HG03039 (cell line): ENCODE data around the gene KCNH2.
"Not testable (repeated sequence)": the region's sequence is repeated elsewhere in the genome, so short reads cannot be mapped to it uniquely, and the experiment has no call there.

Source experiments
- ATAC-seq: cut with Tn5 transposase; IDR thresholded peaks from one replicate; pipeline ENCODE4 v1.9.1; 2021; ENCODE audit warnings: mild to moderate bottlenecking, moderate library complexity; ENCODE audit not compliant: unreplicated experiment

Gene KCNH2

DNA sequence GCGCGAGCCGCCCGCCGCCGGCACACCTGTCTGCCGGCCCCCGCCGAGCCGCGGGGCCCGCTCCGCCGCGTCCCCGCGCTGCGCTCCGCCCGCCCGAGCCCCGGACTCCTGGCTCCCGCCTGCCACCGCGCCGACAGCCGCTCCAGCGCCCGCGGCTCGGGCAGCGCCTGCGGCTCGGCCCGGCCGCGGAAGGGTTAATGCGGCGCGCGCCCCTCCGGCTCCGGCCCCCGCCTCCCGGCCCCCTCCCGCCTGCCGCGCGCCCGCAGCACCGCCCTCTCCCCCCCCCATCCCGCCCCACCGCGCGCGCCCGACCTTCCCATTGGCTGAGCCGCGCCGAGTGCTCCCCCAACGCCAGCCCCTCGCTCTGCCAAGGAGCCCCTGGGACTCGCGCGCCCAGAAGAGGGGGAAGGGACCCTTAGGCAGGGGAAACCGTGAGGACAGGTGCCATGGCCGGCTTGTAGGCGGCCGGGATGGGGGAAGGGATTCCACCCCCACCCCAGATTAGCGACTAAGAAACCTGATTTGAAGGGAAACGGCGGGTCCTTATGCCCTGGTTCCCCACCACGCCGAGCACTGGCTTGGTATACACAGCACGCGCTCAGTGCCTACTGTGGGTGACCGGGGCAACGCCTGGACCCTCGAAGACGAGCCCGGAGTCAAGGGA lies at the start of gene KCNH2:
Gene KCNH2, minus strand, starts transcription at position 196 of the 664 bp plus-strand sequence. CDS start 408 bp downstream, outside the sequence.
- ATAC-seq: no peak

DNA sequence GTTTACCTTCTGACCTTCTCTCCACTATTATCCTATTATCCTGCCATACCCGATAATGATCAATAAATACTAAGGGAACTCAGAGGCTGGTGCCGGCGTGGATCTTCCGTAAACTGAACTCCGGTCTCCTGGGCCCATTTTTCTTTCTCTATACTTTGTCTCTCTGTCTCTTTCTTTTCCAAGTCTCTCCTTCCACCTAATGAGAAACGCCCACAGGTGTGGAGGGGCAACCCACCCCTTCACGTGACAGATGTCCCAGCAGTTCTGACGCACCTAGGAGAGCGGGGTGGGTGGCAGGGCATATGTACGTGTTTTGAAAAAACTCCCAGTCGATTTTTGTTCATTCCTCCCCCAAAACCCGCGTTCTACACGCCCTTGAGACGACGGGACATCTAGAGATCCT lies 49.6 kb upstream of the KCNH2 start:
- ATAC-seq: not testable (repeated sequence)

DNA sequence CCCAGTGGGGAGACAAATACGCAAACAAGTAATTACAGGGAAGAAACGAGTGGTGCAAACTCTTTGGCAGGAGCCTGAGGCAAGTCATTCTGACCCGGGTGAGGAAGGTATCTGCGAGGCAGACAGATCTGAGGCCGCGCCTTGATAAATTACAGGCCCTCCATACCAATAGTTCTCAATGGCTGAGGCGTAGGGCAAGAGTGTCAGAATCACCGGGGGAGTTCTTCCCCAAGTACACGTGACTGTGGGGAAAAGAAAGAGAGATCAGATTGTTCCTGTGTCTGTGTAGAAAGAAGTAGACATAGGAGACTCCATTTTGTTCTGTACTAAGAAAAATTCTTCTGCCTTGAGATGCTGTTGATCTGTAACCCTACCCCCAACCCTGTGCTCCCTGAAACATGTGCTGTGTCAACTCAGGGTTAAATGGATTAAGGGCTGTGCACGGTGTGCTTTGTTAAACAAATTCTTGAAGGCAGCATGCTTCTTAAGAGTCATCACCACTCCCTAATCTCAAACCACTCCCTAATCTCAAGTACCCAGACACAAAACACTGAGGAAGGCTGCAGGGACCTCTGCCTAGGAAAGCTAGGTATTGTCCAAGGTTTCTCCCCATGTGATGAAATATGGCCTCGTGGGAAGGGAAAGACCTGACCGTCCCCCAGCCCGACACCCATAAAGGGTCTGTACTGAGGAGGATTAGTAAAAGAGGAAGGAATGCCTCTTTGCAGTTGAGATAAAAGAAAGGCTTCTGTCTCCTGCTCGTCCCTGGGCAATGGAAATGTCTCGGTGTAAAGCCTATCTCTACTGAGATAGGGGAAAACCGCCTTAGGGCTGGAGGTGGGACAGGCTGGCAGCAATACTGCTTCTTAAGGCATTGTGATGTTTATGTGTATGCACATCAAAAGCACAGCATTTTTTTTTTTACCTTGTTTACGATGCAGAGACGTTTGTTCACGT lies 48.9 kb upstream of the KCNH2 start:
- not testable (repeated sequence) for ATAC-seq

DNA sequence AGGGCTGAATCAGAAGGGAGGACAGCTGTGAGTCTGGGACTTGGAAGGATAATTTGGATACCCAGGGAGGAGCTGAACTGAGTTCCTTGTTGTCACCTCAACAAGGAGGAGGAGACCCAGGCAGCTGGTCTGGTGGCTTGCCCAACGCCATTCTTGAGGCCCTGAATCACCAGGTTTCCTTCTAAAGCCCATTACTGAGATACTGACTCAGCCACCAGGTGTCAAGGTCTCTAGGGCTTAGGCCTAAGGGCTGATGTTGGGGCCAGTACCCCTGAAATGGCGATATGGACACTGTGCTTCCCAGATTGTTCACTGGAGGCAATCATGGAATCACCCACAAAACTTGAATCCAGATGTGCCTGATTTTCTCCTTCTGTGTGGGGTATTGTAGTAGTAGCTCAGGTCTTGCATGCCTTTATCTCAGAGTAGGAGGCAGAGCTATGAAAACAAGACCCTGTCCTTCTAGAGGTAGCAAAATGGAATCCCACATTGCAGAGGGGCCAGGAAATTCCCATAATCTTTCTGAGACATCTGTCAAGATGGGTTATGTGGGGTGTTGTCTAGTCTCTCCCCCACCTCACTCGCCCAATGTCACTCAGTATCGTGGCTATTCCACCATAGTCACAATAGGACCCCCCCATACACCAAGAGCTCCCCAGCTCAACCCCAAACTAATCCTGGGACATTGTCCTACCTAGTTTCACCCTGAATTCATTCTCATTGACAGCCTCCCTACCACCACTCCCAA lies 48.0 kb upstream of the KCNH2 start:
- ATAC-seq: no peak

GRCh38 chr7:151024435-151025056 lies 46.4 kb upstream of the KCNH2 start, which contains the start of gene ATG9B:
ATG9B (minus strand) TSS chr7:151024494; CDS start chr7:151024423, 71 bp downstream.
- ATAC-seq: no peak

DNA sequence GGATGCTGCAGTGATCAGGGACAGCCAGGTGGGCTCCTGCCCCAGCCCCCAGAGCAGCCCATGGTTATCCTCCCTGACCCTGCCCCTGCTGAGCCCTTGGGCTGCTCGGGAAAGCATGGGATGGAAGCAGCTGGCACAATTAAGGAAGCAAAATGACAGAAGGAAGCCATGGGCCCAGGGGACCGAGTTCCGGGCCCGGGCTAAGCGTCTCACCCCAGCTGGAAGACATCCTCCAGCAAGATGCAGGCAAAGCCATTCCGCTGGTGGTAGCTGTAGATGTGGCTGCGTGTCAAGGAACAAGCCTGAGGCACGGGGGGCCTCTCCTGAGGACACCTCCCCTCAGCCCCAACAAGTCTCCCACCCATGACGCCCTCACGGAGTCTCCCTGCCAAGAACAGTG lies 45.1 kb upstream of the KCNH2 start:
- no peak for ATAC-seq

GRCh38 chr7:151020231-151020630 lies 42.1 kb upstream of the KCNH2 start:
- ATAC-seq: no peak

DNA sequence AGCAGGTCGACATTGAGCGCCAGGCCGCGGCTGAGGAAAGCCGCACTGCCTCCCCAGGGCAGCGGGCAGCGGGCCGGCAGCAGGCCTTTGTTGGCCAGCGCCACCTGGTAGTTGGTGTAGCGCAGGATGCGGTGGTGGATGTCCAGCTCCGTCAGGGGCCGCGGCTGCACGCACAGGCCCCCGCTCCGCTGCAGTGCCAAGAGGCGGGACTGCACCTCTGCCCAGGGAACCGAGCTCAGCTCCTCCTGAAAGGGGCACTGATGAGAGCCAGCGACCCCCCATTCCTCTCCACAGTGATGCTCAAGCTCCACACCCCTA lies 41.0 kb upstream of the KCNH2 start:
- no peak for ATAC-seq

DNA sequence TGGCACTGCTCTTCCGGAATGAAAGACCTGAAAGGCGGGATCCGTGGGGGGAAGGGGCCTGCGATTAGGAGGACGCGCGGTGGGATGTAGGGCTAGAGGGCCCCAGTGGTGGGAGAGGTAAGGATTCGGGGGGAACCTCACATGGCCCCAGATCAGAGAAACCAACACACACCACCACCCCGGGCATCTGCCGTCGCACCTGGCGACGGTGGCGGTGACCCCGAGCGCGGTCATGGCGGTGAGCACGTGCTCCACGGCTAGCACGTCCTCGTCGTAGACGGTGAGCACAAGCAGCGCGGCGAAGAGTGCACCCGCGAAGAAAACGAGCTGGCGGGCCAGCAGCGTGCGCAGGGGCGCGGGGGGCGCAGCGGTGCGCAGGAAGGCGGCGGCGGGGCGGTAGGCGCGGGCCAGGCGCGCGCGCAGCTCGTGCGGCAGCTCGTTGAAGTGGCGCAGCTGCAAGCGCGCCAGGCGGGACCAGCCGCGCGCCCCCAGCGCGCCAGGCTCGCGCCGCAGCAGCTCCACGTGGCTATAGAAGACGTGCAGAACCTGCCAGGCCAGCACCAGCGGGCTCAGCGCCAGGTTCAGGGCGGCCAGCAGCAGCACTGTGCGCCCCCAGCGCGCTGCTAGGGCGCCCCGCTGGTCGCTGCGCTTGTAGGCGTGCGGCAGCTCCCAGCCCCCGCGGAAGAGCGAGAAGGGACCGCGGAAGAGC lies 40.5 kb upstream of the KCNH2 start:
- ATAC-seq: no peak

DNA sequence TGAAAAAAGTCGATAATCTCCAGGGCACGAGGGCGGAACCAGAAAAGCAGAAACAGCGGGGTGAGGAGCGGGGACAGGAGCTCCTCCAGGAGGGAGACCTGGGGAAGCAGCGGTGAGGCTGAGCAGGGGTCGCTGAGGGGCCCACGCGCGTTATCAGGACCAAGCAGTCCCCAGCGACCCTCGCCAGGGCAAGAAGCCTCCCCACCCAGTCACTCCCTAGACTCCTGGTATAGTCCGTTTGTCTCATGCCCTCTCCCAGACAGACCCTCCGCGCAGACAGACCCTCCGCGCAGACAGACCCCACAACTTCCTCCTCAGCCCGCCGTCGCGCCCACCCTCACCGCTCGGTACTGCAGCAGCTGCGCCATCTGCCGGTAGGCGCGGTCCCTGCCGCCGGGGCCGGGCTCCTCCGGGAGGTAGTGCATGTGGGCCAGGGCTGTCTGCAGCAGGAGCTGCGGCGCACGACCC lies 39.9 kb upstream of the KCNH2 start:
- ATAC-seq: peak; percentile 45

GRCh38 chr7:151017370-151017952 lies 39.3 kb upstream of the KCNH2 start:
- ATAC-seq: no peak

- ATAC-seq: no peak
Observed at GRCh38 chr7:151016942-151017341, 38.8 kb upstream of the KCNH2 start.

- no peak for ATAC-seq
Observed at GRCh38 chr7:151016505-151016904, 38.4 kb upstream of the KCNH2 start.

GRCh38 chr7:151015967-151016366 lies 37.8 kb upstream of the KCNH2 start:
- ATAC-seq: no peak

DNA sequence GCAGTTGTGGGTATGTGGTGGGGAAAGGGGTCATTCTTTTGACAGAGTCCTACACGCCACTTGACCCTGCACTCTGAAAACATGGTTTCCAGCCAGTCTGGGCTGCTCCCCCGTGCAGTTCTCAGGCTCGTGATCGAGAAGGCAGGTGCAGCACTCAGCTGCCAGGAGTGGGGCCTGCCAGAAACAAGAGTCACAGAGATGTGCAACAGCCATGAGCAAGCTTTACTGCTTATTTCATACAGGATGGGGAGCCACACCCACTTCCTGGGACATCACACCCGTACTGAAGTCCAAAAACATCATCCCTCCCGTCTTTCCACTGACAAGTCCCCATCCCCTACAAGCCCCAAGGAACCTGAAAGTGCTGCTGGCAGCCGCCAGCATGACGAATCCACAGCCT lies 36.8 kb upstream of the KCNH2 start:
- ATAC-seq: no peak

GRCh38 chr7:151013733-151014497 lies 35.8 kb upstream of the KCNH2 start:
- ATAC-seq: no peak

DNA sequence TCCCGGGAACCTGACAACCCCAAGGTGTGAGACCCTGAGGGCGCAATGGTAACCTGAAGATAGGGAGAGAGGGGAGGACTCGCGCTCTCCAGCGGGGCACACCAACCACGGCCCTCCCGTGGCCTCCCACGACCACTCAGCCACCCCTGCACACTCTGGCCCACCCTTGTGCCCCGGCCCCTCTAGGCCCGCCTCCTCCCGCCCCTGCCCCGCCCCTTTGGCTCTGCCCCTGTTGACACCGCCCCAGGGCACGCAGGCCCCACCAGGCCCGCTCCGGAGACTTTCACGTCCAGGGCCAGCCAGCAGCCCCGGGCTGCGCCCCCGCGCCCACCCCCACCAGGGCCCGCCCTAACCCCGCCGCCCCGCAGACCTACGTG lies 35.2 kb upstream of the KCNH2 start:
- no peak for ATAC-seq

DNA sequence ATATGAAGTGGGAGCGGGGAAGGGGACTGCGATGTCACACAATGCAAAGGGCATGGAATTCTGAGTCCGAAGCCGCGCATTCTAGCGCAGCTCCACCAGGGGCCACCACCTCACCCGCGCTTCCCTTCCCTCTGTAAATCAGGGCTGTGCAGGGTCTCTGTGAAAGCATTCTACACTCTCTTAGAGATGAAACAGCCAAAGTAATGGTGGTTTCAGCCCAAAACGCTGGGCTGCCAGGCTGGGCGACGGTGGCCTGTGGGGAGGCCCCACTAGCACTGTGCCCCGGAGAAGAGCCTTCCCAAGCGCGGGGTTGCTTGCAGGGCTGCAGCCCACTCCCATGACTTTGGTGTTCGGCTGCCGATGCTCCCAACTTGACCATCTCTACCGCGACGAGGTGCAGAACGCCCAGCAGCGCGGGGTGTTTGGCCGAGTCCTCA lies 34.8 kb upstream of the KCNH2 start:
- ATAC-seq: no peak

DNA sequence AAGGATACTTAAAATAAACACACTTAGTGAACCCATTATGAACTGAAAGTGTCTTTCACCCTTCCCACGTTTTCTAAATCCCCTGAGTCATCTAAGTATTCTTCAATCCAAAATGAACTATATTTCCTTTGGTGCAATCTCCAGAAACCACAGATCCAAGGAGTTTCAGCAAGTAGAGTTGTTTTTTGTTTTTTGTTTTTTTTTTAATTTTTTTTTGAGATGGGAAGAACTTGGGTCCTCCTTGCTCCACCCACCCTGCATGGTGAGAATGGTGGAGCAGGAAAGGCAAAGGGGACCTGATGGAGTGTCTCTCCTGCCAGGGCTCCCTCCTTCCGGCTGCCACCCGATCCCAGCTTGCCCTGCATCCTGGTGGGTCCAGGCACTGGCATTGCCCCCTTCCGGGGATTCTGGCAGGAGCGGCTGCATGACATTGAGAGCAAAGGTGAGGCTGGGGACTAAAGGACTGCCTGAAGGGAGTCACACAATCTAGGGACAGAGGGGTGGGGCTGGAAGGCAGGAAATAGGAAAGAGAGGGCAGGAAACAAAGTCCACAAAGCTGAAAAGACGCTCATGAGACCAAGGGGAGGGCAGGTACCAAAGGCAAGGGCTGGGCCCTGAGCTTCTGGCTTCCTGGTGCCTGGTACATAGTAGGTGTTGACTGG lies 34.0 kb upstream of the KCNH2 start:
- no peak for ATAC-seq
